B cell (primary cell): ENCODE results near the gene JPH3. TPM values are rescaled to one million over a fixed set of nuclear protein-coding genes. Genes with fewer than 3 reads are reported as not detected.

Source experiments
- ATAC-seq: fragments of 200-7000 bp; cut with Tn5 transposase; one replicate; pipeline ENCODE4 v1.10.0; 2021; ENCODE audit warnings: low read depth, mild to moderate bottlenecking, moderate number of reproducible peaks, moderate library complexity
- CTCF ChIA-PET: fragments of 350-600 bp; sonication (Branson Sonifier 250); formaldehyde crosslinking; loops from one replicate; lab custom pipeline; 2021; ENCODE audit warnings: antibody characterized with exemption, inconsistent platforms; lab: Charles Lee
- POLR2A ChIA-PET: fragments of 350-600 bp; sonication (Branson Sonifier 250); formaldehyde crosslinking; loops from one replicate; lab custom pipeline; 2021; ENCODE audit warnings: antibody characterized with exemption; lab: Charles Lee
- DNase-seq: peaks from one replicate; pipeline ENCODE4 v3.0.0; 2013
- H2AFZ ChIP-seq: 2 replicates; pipeline ENCODE4 v1.6.1; 2012; ENCODE audit warnings: mild to moderate bottlenecking, low read depth, low read length; ENCODE audit not compliant: insufficient read depth, poor library complexity, severe bottlenecking
- H3K27ac ChIP-seq, 2 donors: 1 replicate in 1 of 2; 2 replicates in 1 of 2; pipeline ENCODE4 v1.5.1; 2012 to 2013; ENCODE audit warnings: low read length in 2 of 2, mild to moderate bottlenecking in 2 of 2, moderate library complexity in 1 of 2
- H3K27me3 ChIP-seq, 4 experiments: fragments of 200-600 bp in 1 of 4; sonication (generic) in 1 of 4; replicated peaks in 1 of 4; 1 replicate in 2 of 4; 2 replicates in 2 of 4; pipeline versions ENCODE4 v1.6.1 to v1.7.0; 2013 to 2016; ENCODE audit warnings: low read length in 3 of 4, mild to moderate bottlenecking in 2 of 4, mixed read lengths in 1 of 4, moderate library complexity in 1 of 4; ENCODE audit not compliant: insufficient read depth in 4 of 4, control insufficient read depth in 3 of 4; ENCODE audit errors: control extremely low read depth in 1 of 4
- H3K36me3 ChIP-seq, 2 experiments: replicated peaks in 1 of 2; 1 replicate in 1 of 2; 2 replicates in 1 of 2; pipeline versions ENCODE4 v1.6.1 to v1.7.1; 2013; ENCODE audit warnings: low read length in 1 of 2; ENCODE audit not compliant: insufficient read depth in 2 of 2, control insufficient read depth in 1 of 2; ENCODE audit errors: control extremely low read depth in 1 of 2, extremely low read depth in 1 of 2
- H3K4me1 ChIP-seq, 2 donors: fragments of 200-600 bp in 1 of 2; sonication (generic) in 1 of 2; 1 replicate in 1 of 2; 2 replicates in 1 of 2; pipeline versions ENCODE4 v1.5.1 to v1.6.1; 2013 to 2017; ENCODE audit warnings: low read length in 2 of 2; ENCODE audit not compliant: control insufficient read depth in 2 of 2, insufficient read depth in 2 of 2
- H3K4me2 ChIP-seq: replicated peaks from 2 replicates; pipeline ENCODE3; 2012; ENCODE audit warnings: mild to moderate bottlenecking, low read depth, low read length; ENCODE audit not compliant: poor library complexity, severe bottlenecking
- H3K4me3 ChIP-seq, 5 experiments: fragments of 200-600 bp in 1 of 5; sonication (generic) in 1 of 5; 1 replicate in 3 of 5; 2 replicates in 2 of 5; pipeline versions ENCODE4 v1.5.1 to v1.7.0; 2011 to 2016; ENCODE audit warnings: low read length in 4 of 5, mild to moderate bottlenecking in 4 of 5, low read depth in 2 of 5, control low read depth in 1 of 5, moderate library complexity in 1 of 5; ENCODE audit not compliant: insufficient read depth in 1 of 5; ENCODE audit errors: control extremely low read depth in 1 of 5, extremely low read depth in 1 of 5
- H3K79me2 ChIP-seq: fragments of 200-600 bp; sonication (generic); one replicate; pipeline ENCODE4 v1.6.0; 2016; ENCODE audit warnings: low read length; ENCODE audit not compliant: control insufficient read depth, insufficient read depth
- H3K9ac ChIP-seq: fragments of 200-600 bp; sonication (generic); 2 replicates; pipeline ENCODE4 v1.6.1; 2017; ENCODE audit warnings: mild to moderate bottlenecking, low read length, moderate library complexity
- H3K9me3 ChIP-seq, 3 donors: one replicate each; pipeline versions ENCODE4 v1.6.1 to v1.7.1; 2013; ENCODE audit warnings: low read length in 2 of 3; ENCODE audit not compliant: control insufficient read depth in 2 of 3, insufficient read depth in 1 of 3; ENCODE audit errors: control extremely low read depth in 1 of 3
- H4K20me1 ChIP-seq: 2 replicates; pipeline ENCODE4 v1.6.0; 2012; ENCODE audit warnings: mild to moderate bottlenecking, low read length; ENCODE audit not compliant: insufficient read depth, control insufficient read depth, poor library complexity, severe bottlenecking
- H3K27ac Mint-ChIP-seq: one replicate; pipeline ENCODE4 v1.8.0; 2021; ENCODE audit warnings: mixed read lengths
- H3K27me3 Mint-ChIP-seq: one replicate; pipeline ENCODE4 v1.8.0; 2021; ENCODE audit warnings: mixed read lengths
- H3K4me1 Mint-ChIP-seq: one replicate; pipeline ENCODE4 v1.8.0; 2021; ENCODE audit warnings: mixed read lengths
- H3K4me3 Mint-ChIP-seq: one replicate; pipeline ENCODE4 v1.8.0; 2021; ENCODE audit warnings: mixed read lengths
- H3K9me3 Mint-ChIP-seq: one replicate; pipeline ENCODE4 v1.8.0; 2022; ENCODE audit warnings: mixed read lengths; ENCODE audit not compliant: insufficient read depth
- EZH2 ChIP-seq: IDR thresholded peaks from 2 replicates; pipeline ENCODE4 v1.6.1; 2012; ENCODE audit warnings: borderline replicate concordance, low read depth, mild to moderate bottlenecking, moderate library complexity, low read length; ENCODE audit not compliant: insufficient read depth, poor library complexity, severe bottlenecking
- WGBS: methylation state at CpG from one replicate; pipeline ENCODE4 v1.1.5; 2013; ENCODE audit warnings: missing lambda C conversion rate; ENCODE audit not compliant: insufficient coverage; 5-methylcytosine and 5-hydroxymethylcytosine counted together
- intact Hi-C: fragments of 100-400 bp; cut with micrococcal nuclease; formaldehyde crosslinking; loops from one replicate; pipeline ENCODE4 v1.10.0; 2022
- polyA plus RNA-seq: library from polyadenylated mRNA; depleted of rRNA; stranded (reverse); fragments of >200 nt; gene quantifications from 2 replicates; pipeline ENCODE4 v1.2.3, GENCODE V29; 2012
- total RNA-seq, 2 donors: library from RNA; stranded (reverse); fragments of 120-200 nt in 1 of 2; gene quantifications; 1 replicate in 1 of 2; 2 replicates in 1 of 2; pipeline versions ENCODE4 v1.2.3 to v1.2.4, GENCODE V29; 2013 to 2022
- TF ChIP-seq, protein P1 (sequence below): fragments of 200-600 bp; IDR thresholded peaks from one replicate; pipeline ENCODE4 v1.8.0; 2022; ENCODE audit warnings: antibody characterized with exemption, mild to moderate bottlenecking

JPH3 gene
- total and polyA plus RNA-seq, 2 donors (not counting 1 experiment from before 2014, with no cell fraction given) = not detected

DNA sequence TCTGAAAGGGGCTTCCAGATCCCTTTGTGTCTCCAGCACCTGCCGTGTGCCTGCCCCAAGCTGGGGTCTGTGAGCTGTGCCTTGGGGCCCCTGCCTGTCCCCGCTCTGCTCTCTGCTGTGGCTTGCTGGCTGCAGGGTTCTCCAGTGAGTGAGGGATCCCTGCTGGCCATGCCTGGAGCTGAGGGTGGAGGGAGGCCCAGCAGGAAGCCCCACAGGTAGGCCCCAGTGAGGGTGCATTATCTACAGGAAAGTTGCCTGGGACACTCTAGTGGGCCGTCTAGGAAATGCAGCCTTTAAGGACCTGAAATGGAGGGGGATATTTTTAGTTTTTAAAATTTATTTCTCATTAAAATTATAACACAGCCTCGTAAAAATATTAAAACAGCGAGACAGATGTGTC is 50.9 kb downstream of the JPH3 start:
- no peak overlapping the region for H3K9ac ChIP-seq
- H3K4me1 Mint-ChIP-seq = no peaks in the 10 kb centered on the region
- intact Hi-C loops = no loop called here
- H3K27me3 Mint-ChIP-seq = peaks cover 7% of the 10 kb centered on the region
- ChIA-PET CTCF (no interaction called here), POLR2A (no interaction called here)
- no peak overlapping the region for H3K4me2 ChIP-seq
- no peaks in the 10 kb centered on the region for H4K20me1 ChIP-seq
- H3K9me3 Mint-ChIP-seq = no peaks in the 10 kb centered on the region
- no peak overlapping the region for H3K4me3 ChIP-seq
- no peak overlapping the region for H2AFZ ChIP-seq
- no peak overlapping the region for H3K27ac ChIP-seq
- WGBS = 93% methylated on average over 2 of the region's 5 CpGs
- peaks cover 0 to 20% (median 5%) of the 10 kb centered on the region in 3 donors for H3K9me3 ChIP-seq
- no peak overlapping the region for H3K27ac Mint-ChIP-seq
- ATAC-seq = no peak
- no peak for TF ChIP-seq EZH2
- TF ChIP-seq, protein P1, sequence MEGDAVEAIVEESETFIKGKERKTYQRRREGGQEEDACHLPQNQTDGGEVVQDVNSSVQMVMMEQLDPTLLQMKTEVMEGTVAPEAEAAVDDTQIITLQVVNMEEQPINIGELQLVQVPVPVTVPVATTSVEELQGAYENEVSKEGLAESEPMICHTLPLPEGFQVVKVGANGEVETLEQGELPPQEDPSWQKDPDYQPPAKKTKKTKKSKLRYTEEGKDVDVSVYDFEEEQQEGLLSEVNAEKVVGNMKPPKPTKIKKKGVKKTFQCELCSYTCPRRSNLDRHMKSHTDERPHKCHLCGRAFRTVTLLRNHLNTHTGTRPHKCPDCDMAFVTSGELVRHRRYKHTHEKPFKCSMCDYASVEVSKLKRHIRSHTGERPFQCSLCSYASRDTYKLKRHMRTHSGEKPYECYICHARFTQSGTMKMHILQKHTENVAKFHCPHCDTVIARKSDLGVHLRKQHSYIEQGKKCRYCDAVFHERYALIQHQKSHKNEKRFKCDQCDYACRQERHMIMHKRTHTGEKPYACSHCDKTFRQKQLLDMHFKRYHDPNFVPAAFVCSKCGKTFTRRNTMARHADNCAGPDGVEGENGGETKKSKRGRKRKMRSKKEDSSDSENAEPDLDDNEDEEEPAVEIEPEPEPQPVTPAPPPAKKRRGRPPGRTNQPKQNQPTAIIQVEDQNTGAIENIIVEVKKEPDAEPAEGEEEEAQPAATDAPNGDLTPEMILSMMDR = peak; percentile 27
- H3K36me3 ChIP-seq = no peaks in the 10 kb centered on the region
- DNase-seq = no peak
- H3K27me3 ChIP-seq = peaks cover 0 to 14% (median 2%) of the 10 kb centered on the region in 4 experiments
- H3K4me3 Mint-ChIP-seq = no peak overlapping the region
- no peaks in the 10 kb centered on the region for H3K4me1 ChIP-seq
- no peaks in the 10 kb centered on the region for H3K79me2 ChIP-seq

DNA sequence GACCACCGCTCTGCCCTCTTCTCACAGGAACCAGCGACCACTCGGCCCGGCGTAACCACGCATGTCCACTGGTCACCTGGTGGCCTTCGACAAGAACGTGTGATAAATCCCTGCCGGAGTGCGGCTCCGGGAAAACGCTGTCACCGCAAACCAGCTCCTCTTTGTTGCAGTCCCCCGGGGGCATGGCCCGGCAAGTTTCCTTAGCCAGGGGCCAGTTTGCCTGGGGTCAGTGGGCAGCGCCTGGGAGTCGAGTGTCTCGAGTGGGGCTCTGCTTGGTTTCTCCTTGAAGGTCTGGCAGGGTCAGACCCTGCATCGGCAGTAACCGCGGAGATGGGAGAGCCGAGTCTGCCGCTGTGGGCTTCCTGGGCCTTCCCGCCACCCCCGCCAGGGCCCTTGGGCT is 52.5 kb downstream of the JPH3 start:
- peaks cover 6% of the 10 kb centered on the region for H3K27me3 Mint-ChIP-seq
- WGBS = 91% methylated on average over 23 of the region's 25 CpGs
- Histone ChIP-seq H3K4me3 (no peak overlapping the region), H3K27ac (no peak overlapping the region), H3K9ac (no peak overlapping the region), H3K36me3 (no peaks in the 10 kb centered on the region), H3K4me1 (no peaks in the 10 kb centered on the region), H3K9me3 (peaks cover 0 to 24% (median 5%) of the 10 kb centered on the region in 3 donors), H3K27me3 (peaks cover 0 to 14% (median 3%) of the 10 kb centered on the region in 4 experiments), H2AFZ (no peak overlapping the region), H3K4me2 (no peak overlapping the region), H3K79me2 (no peaks in the 10 kb centered on the region), H4K20me1 (no peaks in the 10 kb centered on the region)
- H3K27ac Mint-ChIP-seq = no peak overlapping the region
- TF ChIP-seq EZH2 = no peak
- TF ChIP-seq, protein P1 = no peak
- H3K9me3 Mint-ChIP-seq = no peaks in the 10 kb centered on the region
- POLR2A ChIA-PET = no interaction called here
- CTCF ChIA-PET = no interaction called here
- no peak for ATAC-seq
- no peak overlapping the region for H3K4me3 Mint-ChIP-seq
- no peaks in the 10 kb centered on the region for H3K4me1 Mint-ChIP-seq
- intact Hi-C loops = no loop called here
- DNase-seq = no peak
